HG03108 (cell line): ENCODE results near the gene SF3A2.
"Not testable (repeated sequence)": the region's sequence is repeated elsewhere in the genome, so short reads cannot be mapped to it uniquely, and the experiment has no call there.

Experiments used
- ATAC-seq: cut with Tn5 transposase; IDR thresholded peaks from one replicate; pipeline ENCODE4 v1.9.1; 2021; ENCODE audit warnings: moderate library complexity; ENCODE audit not compliant: unreplicated experiment

SF3A2 gene

GRCh38 chr19:2273356-2274184 is 36.9 kb downstream of the SF3A2 start:
- peak; percentile 27 for ATAC-seq

- no peak for ATAC-seq
These were observed 37.6 kb downstream of the SF3A2 start for GRCh38 chr19:2274185-2274711.

- ATAC-seq, result no peak
These were observed 38.4 kb downstream of the SF3A2 start for GRCh38 chr19:2274931-2275535.

GRCh38 chr19:2275588-2276428 is 39.2 kb downstream of the SF3A2 start:
- ATAC-seq, result no peak

GRCh38 chr19:2276429-2276986 is 39.9 kb downstream of the SF3A2 start:
- no peak for ATAC-seq

GRCh38 chr19:2277138-2277537 is 40.5 kb downstream of the SF3A2 start:
- ATAC-seq, result no peak

- ATAC-seq, result no peak
These were observed 42.0 kb downstream of the SF3A2 start for GRCh38 chr19:2278459-2279158.

GRCh38 chr19:2280633-2281264 is 44.1 kb downstream of the SF3A2 start:
- no peak for ATAC-seq

GRCh38 chr19:2281265-2282061 is 44.8 kb downstream of the SF3A2 start:
- not testable (repeated sequence) for ATAC-seq

- ATAC-seq, result peak; percentile 51
These were observed 45.6 kb downstream of the SF3A2 start, which contains the start of gene PEAK3 for GRCh38 chr19:2282062-2282861. PEAK3 (minus strand) TSS chr19:2282175; CDS start chr19:2280931, 1,244 bp downstream.

GRCh38 chr19:2282862-2283237 is 46.2 kb downstream of the SF3A2 start:
- no peak for ATAC-seq

GRCh38 chr19:2283835-2284507 is 47.3 kb downstream of the SF3A2 start:
- ATAC-seq, result no peak

GRCh38 chr19:2286402-2287140 is 49.9 kb downstream of the SF3A2 start:
- ATAC-seq, result no peak

- ATAC-seq, result no peak
These were observed 51.1 kb downstream of the SF3A2 start for GRCh38 chr19:2287585-2288337.

GRCh38 chr19:2288338-2288817 is 51.8 kb downstream of the SF3A2 start:
- ATAC-seq, result no peak
